AG08395 (cell line): ENCODE measurements around the gene SLC25A11.

ENCODE experiments used
- DNase-seq: peaks from one replicate; pipeline ENCODE4 v3.0.0; 2012; ENCODE audit warnings: mixed read lengths, low spot score

The SLC25A11 gene

GRCh38 chr17:4895121-4895520 is 44.7 kb downstream of the SLC25A11 start:
- DNase-seq, result no peak

- DNase-seq, result no peak
Measured at GRCh38 chr17:4893721-4894560, 45.9 kb downstream of the SLC25A11 start.

GRCh38 chr17:4893272-4893671 is 46.6 kb downstream of the SLC25A11 start:
- no peak for DNase-seq

- DNase-seq, result no peak
Measured at GRCh38 chr17:4892499-4893221, 47.2 kb downstream of the SLC25A11 start.

GRCh38 chr17:4891411-4892410 is 48.1 kb downstream of the SLC25A11 start:
- DNase-seq, result no peak

GRCh38 chr17:4887581-4887980 is 52.3 kb downstream of the SLC25A11 start:
- DNase-seq, result no peak
